HCT116 (cell line): ENCODE data around the gene CSRNP2. TPM values are rescaled to one million over a fixed set of nuclear protein-coding genes. Genes with fewer than 3 reads are reported as not detected.

Experiments used
- ATAC-seq: fragments of 200-7000 bp; cut with Tn5 transposase; 2 replicates; pipeline ENCODE4 v1.9.1; 2020; ENCODE audit warnings: mild to moderate bottlenecking, moderate library complexity
- BruUV-seq: library from RNA; stranded (reverse); fragments of 400-500 nt; replicated peaks from 2 replicates; lab custom pipeline; 2021; lab: Mats Ljungman, UMichigan
- CTCF ChIA-PET: fragments of 300-600 bp; sonication (Branson Sonifier 250); formaldehyde crosslinking; loops from one replicate; lab custom pipeline; 2021; ENCODE audit warnings: antibody characterized with exemption; lab: Charles Lee
- POLR2A ChIA-PET: fragments of 300-600, 350-600 bp; sonication (Branson Sonifier 250); formaldehyde crosslinking; loops from one replicate; lab custom pipeline; 2021; ENCODE audit warnings: antibody characterized with exemption; lab: Charles Lee
- RAD21 ChIA-PET, 2 experiments: fragments of 300-600 bp; sonication (Branson Sonifier 250); formaldehyde crosslinking; loops; one replicate each; lab custom pipeline; 2023; ENCODE audit warnings: low total read pairs in 2 of 2; ENCODE audit not compliant: uncharacterized antibody in 2 of 2, unreplicated experiment in 2 of 2, low non-redundant PET in 1 of 2; lab: Charles Lee
- DNase-seq: peaks from one replicate; pipeline ENCODE4 v3.0.0-alpha.2; 2010; ENCODE audit warnings: low read depth, low spot score
- H2AFZ ChIP-seq: fragments of 200-600 bp; shearing (Covaris generic), sonication (generic); 2 replicates; pipeline ENCODE4 v1.6.1; 2017; ENCODE audit warnings: low read depth, mixed run types, mixed read lengths, antibody characterized with exemption, low read length; ENCODE audit not compliant: poor library complexity, severe bottlenecking
- H3K27ac ChIP-seq: 2 replicates; pipeline ENCODE4 v1.5.1; 2012; ENCODE audit warnings: low read depth, low read length
- H3K27me3 ChIP-seq: fragments of 200-600 bp; sonication (generic); 2 replicates; pipeline ENCODE4 v1.6.1; 2016; ENCODE audit warnings: mixed run types, low read length, mixed read lengths; ENCODE audit not compliant: insufficient read depth
- H3K36me3 ChIP-seq, 2 experiments: fragments of 200-500 bp in 1 of 2; fragments of 200-600 bp in 1 of 2; sonication (Bioruptor generic) in 1 of 2; sonication (generic) in 1 of 2; 2 replicates each; pipeline versions ENCODE4 v1.5.1 to v1.6.1; 2014 to 2016; ENCODE audit warnings: low read length in 2 of 2, inconsistent platforms in 1 of 2, mixed read lengths in 1 of 2, mixed run types in 1 of 2; ENCODE audit not compliant: insufficient read depth in 2 of 2, control insufficient read depth in 1 of 2
- H3K4me1 ChIP-seq, 2 experiments: fragments of 200-600 bp in 1 of 2; sonication (generic) in 1 of 2; 2 replicates each; pipeline versions ENCODE4 v1.5.1 to v1.6.1; 2012 to 2017; ENCODE audit warnings: low read length in 2 of 2, inconsistent platforms in 1 of 2, mild to moderate bottlenecking in 1 of 2, mixed read lengths in 1 of 2, mixed run types in 1 of 2, moderate library complexity in 1 of 2; ENCODE audit not compliant: insufficient read depth in 2 of 2, control insufficient read depth in 1 of 2
- H3K4me2 ChIP-seq: fragments of 200-600 bp; sonication (generic); 2 replicates; pipeline ENCODE4 v1.6.1; 2017; ENCODE audit warnings: mixed run types, low read length, mixed read lengths
- H3K4me3 ChIP-seq, 2 experiments: fragments of 200-600 bp in 1 of 2; sonication (generic) in 1 of 2; replicated peaks in 1 of 2; 2 replicates each; pipeline ENCODE4 v1.5.1; 2011 to 2016; ENCODE audit warnings: low read length in 2 of 2, control low read depth in 1 of 2, low read depth in 1 of 2, mild to moderate bottlenecking in 1 of 2, mixed read lengths in 1 of 2, mixed run types in 1 of 2
- H3K79me2 ChIP-seq: fragments of 200-600 bp; sonication (generic); 2 replicates; pipeline ENCODE4 v1.6.1; 2017; ENCODE audit warnings: mild to moderate bottlenecking, mixed run types, low read length, moderate library complexity, mixed read lengths; ENCODE audit not compliant: insufficient read depth
- H3K9ac ChIP-seq: fragments of 200-600 bp; sonication (generic); 2 replicates; pipeline ENCODE4 v1.6.1; 2016; ENCODE audit warnings: low read length, mixed read lengths
- H3K9me2 ChIP-seq: fragments of 200-600 bp; sonication (generic), shearing (Covaris generic); 2 replicates; pipeline ENCODE4 v1.6.1; 2017; ENCODE audit warnings: mixed run types, mild to moderate bottlenecking, moderate library complexity; ENCODE audit not compliant: insufficient read depth
- H3K9me3 ChIP-seq, 2 experiments: fragments of 200-500 bp in 1 of 2; fragments of 200-600 bp in 1 of 2; sonication (Bioruptor generic) in 1 of 2; sonication (generic) in 1 of 2; 2 replicates each; pipeline ENCODE4 v1.6.1; 2014 to 2017; ENCODE audit warnings: low read length in 2 of 2, mixed read lengths in 2 of 2, inconsistent platforms in 1 of 2, low read depth in 1 of 2, mild to moderate bottlenecking in 1 of 2, mixed run types in 1 of 2, moderate library complexity in 1 of 2; ENCODE audit not compliant: control insufficient read depth in 1 of 2, insufficient read depth in 1 of 2
- H4K20me1 ChIP-seq: fragments of 200-600 bp; sonication (generic), shearing (Covaris generic); 2 replicates; pipeline ENCODE4 v1.6.1; 2017; ENCODE audit warnings: mixed run types, mild to moderate bottlenecking, moderate library complexity; ENCODE audit not compliant: insufficient read depth
- CBX3 ChIP-seq: IDR thresholded peaks from 2 replicates; pipeline ENCODE4 v1.6.1; 2012; ENCODE audit warnings: low read depth
- CEBPB ChIP-seq: IDR thresholded peaks from 2 replicates; pipeline ENCODE4 v1.6.1; 2012; ENCODE audit warnings: low read depth
- EGR1 ChIP-seq: IDR thresholded peaks from 2 replicates; pipeline ENCODE4 v1.6.1; 2012; ENCODE audit warnings: low read depth
- ELF1 ChIP-seq: IDR thresholded peaks from 2 replicates; pipeline ENCODE4 v1.6.1; 2012; ENCODE audit warnings: low read depth, borderline replicate concordance
- EZH2 ChIP-seq: fragments of 200-600 bp; sonication (generic); IDR thresholded peaks from 2 replicates; pipeline ENCODE4 v1.6.1; 2017; ENCODE audit warnings: antibody characterized with exemption, mixed run types
- EZH2phosphoT487 ChIP-seq: fragments of 200-600 bp; IDR thresholded peaks from 2 replicates; pipeline ENCODE4 v1.6.1; 2018; ENCODE audit warnings: antibody characterized with exemption, borderline replicate concordance
- FOSL1 ChIP-seq: IDR thresholded peaks from 2 replicates; pipeline ENCODE4 v1.6.1; 2012; ENCODE audit warnings: low read depth
- JUND ChIP-seq: IDR thresholded peaks from 2 replicates; pipeline ENCODE4 v1.6.1; 2012
- POLR2A ChIP-seq: IDR thresholded peaks from 2 replicates; pipeline ENCODE4 v1.7.0; 2011; ENCODE audit warnings: borderline replicate concordance; ENCODE audit not compliant: insufficient read depth, insufficient read length; ENCODE audit errors: extremely low read depth
- POLR2AphosphoS5 ChIP-seq: IDR thresholded peaks from 2 replicates; pipeline ENCODE4 v1.6.1; 2011; ENCODE audit warnings: mild to moderate bottlenecking, low read depth, low read length, moderate library complexity
- RAD21 ChIP-seq: IDR thresholded peaks from 2 replicates; pipeline ENCODE4 v1.6.1; 2012; ENCODE audit warnings: low read depth, mild to moderate bottlenecking
- SP1 ChIP-seq: IDR thresholded peaks from 2 replicates; pipeline ENCODE4 v1.6.1; 2012; ENCODE audit warnings: low read depth
- SRF ChIP-seq: IDR thresholded peaks from 2 replicates; pipeline ENCODE4 v1.6.1; 2012; ENCODE audit warnings: low read depth
- YY1 ChIP-seq: IDR thresholded peaks from 2 replicates; pipeline ENCODE4 v1.6.1; 2011; ENCODE audit warnings: low read length, low read depth, moderate library complexity, mild to moderate bottlenecking; ENCODE audit not compliant: insufficient replicate concordance; ENCODE audit errors: extremely low read depth
- ZFX ChIP-seq: fragments of 450-650 bp; IDR thresholded peaks from 2 replicates; pipeline ENCODE4 v1.6.1; 2017
- intact Hi-C: fragments of 100-400 bp; cut with micrococcal nuclease; formaldehyde crosslinking; loops from 2 replicates; pipeline ENCODE4 v1.10.0; 2022
- total RNA-seq: library from RNA; stranded (reverse); gene quantifications from one replicate; pipeline ENCODE4 v1.2.1, GENCODE V29; 2021; ENCODE audit not compliant: unreplicated experiment
- TF ChIP-seq, protein P1 (sequence below): IDR thresholded peaks from 2 replicates; pipeline ENCODE4 v1.6.1; 2012
- TF ChIP-seq, protein P2 (sequence below), 3 experiments: fragments of 200-600 bp in 1 of 3; sonication (generic) in 1 of 3; IDR thresholded peaks in 2 of 3; conservative IDR thresholded peaks in 1 of 3; 2 replicates each; pipeline ENCODE4 v1.5.1; 2012 to 2017; ENCODE audit warnings: low read depth in 2 of 3, low read length in 2 of 3, antibody characterized with exemption in 1 of 3, borderline replicate concordance in 1 of 3, control low read depth in 1 of 3, mild to moderate bottlenecking in 1 of 3, mixed read lengths in 1 of 3, mixed run types in 1 of 3, moderate library complexity in 1 of 3; ENCODE audit not compliant: insufficient read depth in 1 of 3
- TF ChIP-seq, protein P3 (sequence below): IDR thresholded peaks from 2 replicates; pipeline ENCODE4 v1.6.1; 2011; ENCODE audit warnings: mild to moderate bottlenecking, low read length, moderate library complexity; ENCODE audit not compliant: insufficient replicate concordance; ENCODE audit errors: extremely low read depth

The CSRNP2 gene
- total RNA-seq, 1 experiment from 2014 or later: 19.0 TPM

DNA sequence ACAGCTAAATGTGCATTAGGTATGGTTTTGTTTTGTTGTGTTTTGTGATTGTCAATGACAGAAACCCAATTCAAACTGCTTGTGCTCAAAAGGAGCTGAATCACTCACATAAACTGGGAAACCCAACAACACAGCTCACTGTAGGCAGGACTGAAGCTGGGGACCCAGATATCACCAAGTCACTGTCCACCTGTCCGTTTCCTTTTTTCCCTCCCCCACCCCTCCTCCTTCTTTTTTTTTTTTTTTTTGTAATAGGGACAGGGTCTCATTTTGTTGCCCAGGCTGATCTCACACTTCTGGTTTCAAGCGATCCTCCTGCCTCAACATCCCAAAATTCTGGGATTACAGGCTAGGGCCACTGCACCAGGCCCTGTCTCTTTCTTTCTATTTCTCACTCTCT lies 50.3 kb downstream of the CSRNP2 start:
- DNase-seq: no peak
- no peak overlapping the region for H3K4me2 ChIP-seq
- ChIA-PET POLR2A (interaction anchor here (0.7 kb wide), 1 partner anchor 229 kb away, joined by 3 read pairs; no protein-coding TSS in a partner anchor), RAD21 (no interaction called here), CTCF (interaction anchor here (0.7 to 1.5 kb wide), 2 partner anchors 11 to 268 kb away, joined by 5 read pairs; no protein-coding TSS in a partner anchor)
- no peaks in the 10 kb centered on the region for H3K9me3 ChIP-seq
- peaks cover 21 to 31% of the 10 kb centered on the region in 2 experiments for H3K4me1 ChIP-seq
- H3K36me3 ChIP-seq: no peaks in the 10 kb centered on the region
- H3K27ac ChIP-seq: no peak overlapping the region
- intact Hi-C loops: no loop called here
- TF ChIP-seq RAD21: no peak
- TF ChIP-seq, protein P1, sequence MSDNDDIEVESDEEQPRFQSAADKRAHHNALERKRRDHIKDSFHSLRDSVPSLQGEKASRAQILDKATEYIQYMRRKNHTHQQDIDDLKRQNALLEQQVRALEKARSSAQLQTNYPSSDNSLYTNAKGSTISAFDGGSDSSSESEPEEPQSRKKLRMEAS: no peak
- H3K9ac ChIP-seq: no peak overlapping the region
- no peak overlapping the region for H2AFZ ChIP-seq
- H3K9me2 ChIP-seq: no peaks in the 10 kb centered on the region
- no peak overlapping the region for H3K4me3 ChIP-seq
- no peaks in the 10 kb centered on the region for H3K27me3 ChIP-seq
- no peaks in the 10 kb centered on the region for H3K79me2 ChIP-seq
- BruUV-seq: no TSS peak
- H4K20me1 ChIP-seq: no peaks in the 10 kb centered on the region
- no peak for ATAC-seq

DNA sequence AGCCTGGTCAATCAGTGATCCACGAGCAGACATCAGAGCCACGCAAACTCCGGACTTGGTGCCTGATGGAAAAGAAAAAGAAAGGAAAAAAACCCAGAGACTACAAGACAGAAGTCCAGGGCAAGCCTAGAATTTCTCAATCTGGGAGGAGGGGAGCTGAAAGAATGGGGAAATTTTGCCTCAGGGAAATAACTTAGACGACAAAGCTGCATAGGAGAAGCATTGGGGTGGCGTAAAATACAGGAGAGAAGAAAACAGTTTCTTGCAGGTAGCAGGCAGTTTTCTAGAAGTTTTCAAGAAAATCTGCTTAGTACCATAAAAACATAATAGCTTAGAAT lies 54.6 kb downstream of the CSRNP2 start:
- H3K9me2 ChIP-seq: no peaks in the 10 kb centered on the region
- ChIA-PET RAD21 (interaction anchor here in 1 of 2 experiments (1.5 kb wide), 1 partner anchor 203 kb away, joined by 4 read pairs; no protein-coding TSS in a partner anchor), POLR2A (interaction anchor here (0.6 to 1.5 kb wide), 4 partner anchors 203 to 265 kb away, joined by 3 to 6 read pairs (median 3); partner anchors contain the start of genes ATF1 and DAZAP2), CTCF (interaction anchor here (1.1 to 2.3 kb wide), 7 partner anchors 8 to 264 kb away, joined by 3 to 25 read pairs (median 4); no protein-coding TSS in a partner anchor)
- no peak overlapping the region for H3K27ac ChIP-seq
- H3K79me2 ChIP-seq: peaks cover 23% of the 10 kb centered on the region
- no TSS peak for BruUV-seq
- ATAC-seq (no peak), DNase-seq (no peak)
- no peaks in the 10 kb centered on the region for H4K20me1 ChIP-seq
- peak overlapping the region; percentile 86 for H2AFZ ChIP-seq
- H3K27me3 ChIP-seq: no peaks in the 10 kb centered on the region
- no peak overlapping the region for H3K9ac ChIP-seq
- peak overlapping the region; percentile 62 for H3K4me2 ChIP-seq
- H3K4me3 ChIP-seq: no peak overlapping the region; a peak in 1 of 4 replicates
- intact Hi-C loops: loop anchor here (2.0 kb wide), 2 partner anchors 204 to 264 kb away; partner anchors contain the start of gene ATF1
- no peaks in the 10 kb centered on the region for H3K36me3 ChIP-seq
- H3K4me1 ChIP-seq: peaks cover 24 to 57% of the 10 kb centered on the region in 2 experiments
- H3K9me3 ChIP-seq: no peaks in the 10 kb centered on the region
- TF ChIP-seq SRF (no peak), JUND (no peak), ZFX (no peak), EZH2phosphoT487 (no peak), ELF1 (no peak), CBX3 (no peak), RAD21 (no peak), POLR2A (no peak), CEBPB (no peak), FOSL1 (no peak), POLR2AphosphoS5 (no peak), EGR1 (no peak), EZH2 (no peak), YY1 (no peak), SP1 (no peak)
- TF ChIP-seq, protein P2, sequence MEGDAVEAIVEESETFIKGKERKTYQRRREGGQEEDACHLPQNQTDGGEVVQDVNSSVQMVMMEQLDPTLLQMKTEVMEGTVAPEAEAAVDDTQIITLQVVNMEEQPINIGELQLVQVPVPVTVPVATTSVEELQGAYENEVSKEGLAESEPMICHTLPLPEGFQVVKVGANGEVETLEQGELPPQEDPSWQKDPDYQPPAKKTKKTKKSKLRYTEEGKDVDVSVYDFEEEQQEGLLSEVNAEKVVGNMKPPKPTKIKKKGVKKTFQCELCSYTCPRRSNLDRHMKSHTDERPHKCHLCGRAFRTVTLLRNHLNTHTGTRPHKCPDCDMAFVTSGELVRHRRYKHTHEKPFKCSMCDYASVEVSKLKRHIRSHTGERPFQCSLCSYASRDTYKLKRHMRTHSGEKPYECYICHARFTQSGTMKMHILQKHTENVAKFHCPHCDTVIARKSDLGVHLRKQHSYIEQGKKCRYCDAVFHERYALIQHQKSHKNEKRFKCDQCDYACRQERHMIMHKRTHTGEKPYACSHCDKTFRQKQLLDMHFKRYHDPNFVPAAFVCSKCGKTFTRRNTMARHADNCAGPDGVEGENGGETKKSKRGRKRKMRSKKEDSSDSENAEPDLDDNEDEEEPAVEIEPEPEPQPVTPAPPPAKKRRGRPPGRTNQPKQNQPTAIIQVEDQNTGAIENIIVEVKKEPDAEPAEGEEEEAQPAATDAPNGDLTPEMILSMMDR (IDR thresholded peaks at IDR 0.05 in 2 of 3, conservative IDR thresholded peaks at IDR 0.05 in 1 of 3; ENCODE audit: borderline replicate concordance in 1 of 3, insufficient read depth in 1 of 3, low read depth in 2 of 3, low read length in 2 of 3): no peak
- TF ChIP-seq, protein P1: no peak
- TF ChIP-seq, protein P3, sequence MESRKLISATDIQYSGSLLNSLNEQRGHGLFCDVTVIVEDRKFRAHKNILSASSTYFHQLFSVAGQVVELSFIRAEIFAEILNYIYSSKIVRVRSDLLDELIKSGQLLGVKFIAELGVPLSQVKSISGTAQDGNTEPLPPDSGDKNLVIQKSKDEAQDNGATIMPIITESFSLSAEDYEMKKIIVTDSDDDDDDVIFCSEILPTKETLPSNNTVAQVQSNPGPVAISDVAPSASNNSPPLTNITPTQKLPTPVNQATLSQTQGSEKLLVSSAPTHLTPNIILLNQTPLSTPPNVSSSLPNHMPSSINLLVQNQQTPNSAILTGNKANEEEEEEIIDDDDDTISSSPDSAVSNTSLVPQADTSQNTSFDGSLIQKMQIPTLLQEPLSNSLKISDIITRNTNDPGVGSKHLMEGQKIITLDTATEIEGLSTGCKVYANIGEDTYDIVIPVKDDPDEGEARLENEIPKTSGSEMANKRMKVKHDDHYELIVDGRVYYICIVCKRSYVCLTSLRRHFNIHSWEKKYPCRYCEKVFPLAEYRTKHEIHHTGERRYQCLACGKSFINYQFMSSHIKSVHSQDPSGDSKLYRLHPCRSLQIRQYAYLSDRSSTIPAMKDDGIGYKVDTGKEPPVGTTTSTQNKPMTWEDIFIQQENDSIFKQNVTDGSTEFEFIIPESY: no peak
